HG03469 (cell line): ENCODE measurements around the gene GTF2IRD1.

Experiments
- ATAC-seq: cut with Tn5 transposase; IDR thresholded peaks from one replicate; pipeline ENCODE4 v1.9.1; 2021; ENCODE audit warnings: mild to moderate bottlenecking, moderate library complexity, moderate number of reproducible peaks; ENCODE audit not compliant: unreplicated experiment

GTF2IRD1 gene

DNA sequence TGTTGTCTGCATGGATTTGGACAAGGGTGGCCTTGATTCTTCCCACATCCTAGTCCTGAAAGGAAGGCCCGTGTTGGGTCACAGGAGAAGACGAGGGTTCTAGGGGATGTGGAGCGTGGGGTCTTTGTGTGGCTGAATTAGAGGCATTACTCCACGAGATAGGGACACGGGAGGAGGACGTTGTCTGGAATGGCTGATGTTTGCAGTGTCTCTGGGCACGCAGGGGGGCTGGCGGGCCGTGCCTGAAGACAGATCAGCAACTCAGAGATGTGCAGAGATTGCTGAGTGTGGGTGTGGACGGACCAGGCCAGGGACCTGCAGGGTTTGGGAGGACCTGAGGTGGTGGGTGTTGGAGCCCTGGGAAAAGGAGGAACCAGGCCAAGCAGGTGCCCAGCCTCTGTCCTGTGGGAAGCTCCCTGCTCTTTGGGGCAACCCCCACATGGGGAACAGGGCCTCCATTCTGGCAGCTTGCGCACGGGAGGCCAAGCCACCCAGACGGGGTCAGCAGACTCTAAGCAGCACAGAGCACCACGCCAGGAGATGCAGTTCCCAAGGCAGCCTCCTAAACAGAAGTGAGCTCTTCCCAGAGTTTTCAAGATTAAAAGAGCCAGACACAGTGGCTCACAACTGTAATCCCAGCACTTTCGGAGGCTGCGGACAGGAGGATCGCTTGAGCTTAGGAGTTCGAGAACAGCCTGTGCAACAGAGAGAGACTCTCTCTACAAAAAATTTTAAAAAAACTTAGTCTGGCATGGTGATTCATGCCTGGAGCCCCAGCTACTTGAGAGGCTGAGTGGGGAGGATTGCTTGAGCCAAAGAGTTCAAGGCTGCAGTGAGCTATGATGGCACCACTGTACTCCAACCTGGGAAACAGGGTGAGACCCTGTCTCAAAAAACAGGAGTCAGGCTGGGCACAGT lies 132.8 kb downstream of the GTF2IRD1 start:
- no peak for ATAC-seq

DNA sequence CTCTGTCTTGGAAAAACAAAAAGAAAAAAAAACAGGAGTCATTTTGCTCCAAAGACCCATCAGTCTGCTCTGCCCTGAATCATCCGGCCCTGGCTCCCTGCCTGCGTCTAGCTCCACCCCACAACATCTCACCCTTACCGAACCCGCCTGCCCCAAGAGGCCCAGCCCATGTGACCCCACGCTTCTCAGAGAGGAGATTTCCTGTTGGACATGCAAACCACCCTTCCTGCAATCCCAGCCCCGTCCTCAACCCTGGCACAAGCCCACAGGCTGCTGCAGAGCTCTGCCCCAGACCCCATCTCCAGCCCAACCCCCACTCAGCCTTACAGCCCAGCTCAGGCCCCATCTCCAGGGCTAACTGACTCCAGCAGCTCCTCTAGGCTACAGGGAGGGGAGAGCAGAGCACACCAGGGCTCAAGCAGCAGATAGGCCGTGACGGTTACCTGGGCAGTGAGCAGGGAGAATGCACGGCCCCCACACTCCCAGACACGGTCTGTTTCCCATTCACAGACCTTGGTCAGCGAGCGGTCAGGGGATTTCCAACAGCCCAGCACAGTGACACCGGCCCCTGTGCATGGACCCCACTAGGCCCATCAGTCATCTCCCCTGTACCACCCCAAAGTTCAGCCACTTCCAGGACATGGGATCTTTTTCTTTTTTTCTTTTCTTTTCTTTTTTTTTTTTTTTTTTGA lies 133.9 kb downstream of the GTF2IRD1 start:
- ATAC-seq, result peak; percentile 67

DNA sequence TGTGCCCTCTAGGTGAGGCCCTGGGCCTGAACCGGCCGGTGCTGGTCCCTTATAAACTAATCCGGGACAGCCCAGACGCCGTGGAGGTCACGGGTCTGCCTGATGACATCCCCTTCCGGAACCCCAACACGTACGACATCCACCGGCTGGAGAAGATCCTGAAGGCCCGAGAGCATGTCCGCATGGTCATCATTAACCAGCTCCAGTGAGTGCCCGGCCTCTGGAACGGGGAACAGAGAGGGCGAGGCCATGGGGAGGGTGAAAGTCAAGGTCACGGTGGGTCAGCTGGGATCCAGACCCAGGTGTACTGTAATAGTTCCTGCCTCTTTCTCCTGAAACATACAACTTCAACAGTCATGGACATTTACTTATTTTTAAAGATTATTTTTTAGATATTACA lies 137.1 kb downstream of the GTF2IRD1 start:
- ATAC-seq, result no peak

DNA sequence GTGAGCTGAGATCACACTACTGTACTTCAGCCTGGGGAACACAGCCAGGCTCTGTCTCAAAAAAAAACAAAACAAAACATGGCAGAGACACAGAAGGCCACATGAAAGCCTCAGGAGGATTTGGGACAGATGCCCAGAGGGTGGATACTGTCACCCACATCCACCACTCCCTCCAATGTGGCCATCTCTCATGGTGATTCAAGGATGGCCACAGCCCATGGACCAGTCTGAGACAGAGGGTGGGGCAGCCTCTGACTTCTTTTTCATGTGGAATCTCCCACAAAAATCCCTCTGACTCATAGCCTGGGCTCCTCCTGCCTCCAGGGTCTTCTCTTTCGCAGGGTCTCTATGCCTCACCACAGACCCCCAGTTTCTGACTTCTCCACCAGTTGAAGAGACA lies 144.9 kb downstream of the GTF2IRD1 start:
- ATAC-seq, result no peak

DNA sequence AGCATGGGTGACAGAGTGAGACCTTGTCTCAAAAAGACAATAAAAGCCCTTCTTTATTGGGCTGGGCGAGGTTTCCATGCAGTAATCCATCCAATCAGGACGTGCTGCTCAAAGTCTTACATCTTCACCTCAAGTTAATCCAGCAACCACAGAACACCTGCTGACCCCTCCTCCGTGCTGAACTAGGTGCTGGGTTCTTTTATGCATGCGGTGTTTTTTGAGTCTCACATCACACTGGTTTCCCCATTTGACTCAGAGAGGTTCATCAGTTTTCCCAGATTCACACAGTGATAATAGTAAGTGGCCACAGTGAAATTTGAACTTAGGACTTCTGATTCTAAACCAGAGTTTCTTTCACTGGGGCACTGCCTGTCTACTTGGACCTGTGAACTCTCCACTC lies 145.5 kb downstream of the GTF2IRD1 start:
- ATAC-seq, result no peak

DNA sequence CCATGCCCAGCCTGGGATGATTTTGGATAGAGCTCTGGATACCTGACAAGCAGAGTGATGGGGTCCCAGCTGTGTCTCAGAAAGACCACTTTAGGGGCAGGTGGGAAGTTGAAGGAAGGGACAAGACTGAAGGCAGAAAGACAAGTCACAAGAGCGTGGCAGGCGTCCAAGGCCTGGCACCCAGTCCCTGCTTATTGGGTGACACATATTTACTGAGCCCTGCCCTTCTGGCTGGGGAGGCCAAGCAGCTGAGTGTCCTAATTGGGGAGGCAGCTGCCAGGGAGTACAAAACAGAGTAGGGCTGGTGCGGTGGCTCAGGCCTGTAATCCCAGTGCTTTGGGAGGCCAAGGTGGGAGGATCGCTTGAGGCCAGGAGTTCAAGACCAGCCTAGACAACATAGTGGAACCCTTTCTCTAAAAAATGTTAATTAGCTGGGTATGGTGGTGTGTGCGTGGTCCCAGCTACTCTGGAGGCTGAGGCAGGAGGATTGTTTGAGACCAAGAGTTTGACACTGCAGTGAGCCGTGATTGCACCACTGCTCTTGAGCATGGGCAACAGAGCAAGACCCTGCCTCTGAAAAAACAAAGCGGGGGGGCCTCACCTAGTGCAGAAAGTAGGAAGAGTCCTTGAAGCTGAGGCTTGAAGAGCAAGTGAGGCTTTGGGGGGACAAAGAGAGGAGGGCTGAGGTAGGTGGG lies 150.8 kb downstream of the GTF2IRD1 start:
- ATAC-seq, result no peak

DNA sequence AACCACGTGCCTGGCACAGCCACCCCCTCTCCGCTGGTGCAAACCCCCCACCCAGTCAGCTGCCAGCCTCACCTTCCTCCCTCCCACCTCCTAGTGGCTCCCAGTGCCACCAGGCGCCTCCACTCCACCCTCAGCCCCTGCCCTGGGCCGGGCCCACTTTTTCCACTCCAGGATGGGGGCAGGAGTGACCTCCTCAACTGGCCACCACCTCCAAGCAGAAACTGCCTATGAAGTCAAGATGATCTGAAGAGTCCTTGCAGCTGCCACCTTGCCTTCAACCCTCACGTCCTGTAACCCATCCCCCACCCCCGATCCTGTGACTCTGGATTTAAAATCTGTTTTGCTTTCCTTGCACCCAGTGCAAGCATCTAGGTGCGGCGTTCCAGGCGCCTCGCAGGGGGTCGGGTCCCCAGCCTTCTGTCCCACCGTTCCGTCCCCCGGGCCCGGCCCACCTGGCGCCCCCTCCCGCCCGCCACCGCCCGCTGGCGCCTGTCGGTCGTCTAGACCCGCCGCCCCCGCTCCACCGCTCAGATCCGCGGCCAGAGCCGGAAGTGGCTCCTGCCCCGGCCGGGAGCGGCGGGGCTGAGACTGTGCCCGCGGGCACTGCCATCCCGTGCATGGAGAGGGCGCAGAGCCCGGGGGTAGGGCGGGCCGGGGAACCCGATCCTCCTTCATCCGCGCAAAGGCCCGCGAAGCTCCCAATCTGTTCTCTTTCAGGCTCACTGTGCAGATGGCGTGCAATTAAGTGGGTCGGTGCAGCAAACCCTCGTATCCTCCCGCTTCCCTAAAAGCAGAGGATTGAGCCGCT lies 152.6 kb downstream of the GTF2IRD1 start:
- ATAC-seq, result no peak

DNA sequence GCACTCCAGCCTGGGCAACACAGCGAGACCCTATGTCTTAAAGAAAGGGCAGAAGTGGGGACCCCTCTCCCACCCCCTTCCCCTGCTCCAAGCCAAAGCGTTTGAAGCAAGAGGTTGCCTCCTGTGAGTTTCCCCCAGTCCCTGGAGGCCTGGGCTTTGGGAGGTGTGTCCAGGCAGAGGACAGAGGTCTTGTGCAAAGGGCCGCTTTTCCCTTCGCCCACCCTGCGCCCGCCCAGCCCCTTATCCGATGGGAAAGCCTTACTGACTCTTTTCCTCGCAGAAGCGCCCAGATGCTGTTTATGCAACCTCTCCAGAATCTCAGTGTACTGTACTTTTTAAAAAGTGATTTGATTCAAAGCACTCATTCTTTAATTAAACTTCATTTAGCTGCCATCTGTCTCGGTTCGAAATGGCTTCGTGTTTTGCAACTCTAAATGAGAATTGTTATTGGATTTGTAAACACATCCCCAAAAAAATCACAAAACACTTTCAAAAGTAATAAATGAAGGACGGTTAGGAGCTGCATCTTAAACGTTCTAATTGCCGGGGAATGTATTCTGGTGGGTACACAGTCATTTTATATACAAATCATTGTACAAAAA lies 153.3 kb downstream of the GTF2IRD1 start:
- no peak for ATAC-seq

DNA sequence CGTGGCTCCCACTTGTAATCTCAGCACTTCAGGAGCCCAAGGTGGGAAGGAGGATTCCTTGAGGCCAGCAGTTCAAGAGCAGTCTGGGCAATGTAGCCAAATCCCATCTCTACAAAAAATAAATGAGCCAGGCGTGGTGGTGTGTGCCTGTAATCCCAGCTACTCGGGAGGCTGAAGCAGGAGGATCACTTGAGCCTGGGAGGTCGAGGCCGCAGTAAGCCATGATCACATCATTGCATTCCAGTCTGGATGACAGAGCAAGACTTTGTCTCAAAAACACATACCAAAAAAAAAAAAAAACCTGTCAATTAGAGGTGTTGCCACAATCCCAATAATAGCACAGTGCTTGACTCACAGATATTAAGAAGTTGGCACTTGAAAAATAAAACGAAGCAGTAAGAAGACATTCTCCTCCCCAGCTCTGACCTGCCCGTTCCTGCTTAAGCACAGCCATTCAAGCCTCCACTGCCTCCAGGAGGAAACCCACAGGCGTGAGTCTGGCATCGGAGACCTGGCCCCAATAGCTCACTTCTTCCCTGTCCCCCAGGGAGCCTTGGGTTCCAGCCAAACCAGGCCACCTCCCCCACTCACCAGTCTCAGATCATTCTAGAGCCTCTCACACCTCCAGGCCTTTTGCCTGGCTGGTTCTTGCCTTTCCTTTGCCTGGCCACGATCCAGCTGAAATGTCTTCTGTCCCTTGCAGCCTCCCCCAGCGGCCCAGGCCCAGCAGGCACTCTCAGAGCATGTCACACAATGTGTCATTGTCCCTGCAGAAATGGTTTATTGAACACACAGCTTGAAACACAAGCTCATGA lies 158.5 kb downstream of the GTF2IRD1 start:
- no peak for ATAC-seq

DNA sequence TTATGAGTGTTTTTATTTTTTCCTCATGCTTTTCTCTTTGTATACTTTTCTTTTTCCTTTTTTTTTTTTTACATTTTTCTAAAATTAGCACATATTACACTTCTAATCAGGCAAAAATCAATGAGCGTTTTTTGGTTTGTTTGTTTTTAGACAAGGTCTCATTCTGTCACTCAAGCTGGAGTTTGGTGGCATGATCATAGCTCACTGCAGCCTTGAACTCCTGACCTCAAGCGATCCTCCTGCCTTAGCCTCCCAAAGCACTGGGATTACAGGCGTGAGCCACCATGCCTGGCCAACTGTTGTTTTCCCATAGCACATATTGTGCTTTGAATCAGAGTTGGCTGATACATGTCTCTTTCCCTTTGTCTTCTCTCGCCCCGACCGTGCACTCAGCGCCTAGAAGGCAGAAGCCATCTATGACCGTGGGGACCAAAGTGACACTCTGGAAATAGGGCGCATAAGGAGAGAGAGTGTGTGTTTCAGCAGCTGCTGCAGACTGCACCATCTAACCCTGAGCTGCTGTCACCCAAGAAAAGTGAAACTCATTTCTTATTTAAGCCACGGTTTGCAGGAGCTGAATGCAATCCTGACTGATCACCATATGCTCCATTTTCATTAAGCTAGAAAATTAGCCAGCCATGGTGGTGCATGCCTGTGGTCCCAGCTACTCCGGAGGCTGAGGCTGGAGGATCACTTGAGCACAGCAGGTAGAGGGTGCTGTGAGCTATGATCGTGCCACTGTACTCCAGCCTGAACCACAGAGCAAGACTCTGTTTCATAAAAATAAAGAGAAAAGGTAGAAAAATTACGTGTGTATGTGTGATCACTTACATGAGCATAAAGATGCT lies 162.5 kb downstream of the GTF2IRD1 start:
- ATAC-seq, result no peak

DNA sequence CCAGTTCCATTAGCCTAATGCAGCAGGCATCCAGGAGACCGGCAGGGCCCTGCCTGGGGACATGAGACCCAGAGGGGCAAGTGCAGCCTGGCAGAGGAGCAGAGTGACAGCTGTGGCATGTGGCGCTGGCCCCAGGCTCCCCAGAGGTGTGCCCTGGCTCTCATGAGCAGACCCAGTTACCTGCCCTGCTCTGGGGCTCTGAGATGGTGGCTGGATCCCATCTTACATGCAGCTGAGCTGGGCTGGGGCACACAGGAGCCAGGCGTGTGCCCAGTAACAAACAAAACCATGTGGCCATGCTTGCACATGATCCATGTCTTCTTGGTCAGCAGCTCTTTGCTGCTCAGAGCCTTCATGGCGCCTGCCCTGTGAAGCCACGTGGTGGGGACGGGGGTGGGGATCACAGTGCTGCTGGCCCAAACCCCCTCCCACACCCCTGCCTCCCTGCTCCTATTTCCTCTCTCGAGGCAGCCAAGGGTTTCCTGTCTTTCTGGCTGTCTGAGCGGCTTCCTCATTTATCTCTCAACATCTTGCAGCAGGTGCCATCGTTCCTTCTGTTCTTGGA lies 163.6 kb downstream of the GTF2IRD1 start:
- ATAC-seq, result no peak

DNA sequence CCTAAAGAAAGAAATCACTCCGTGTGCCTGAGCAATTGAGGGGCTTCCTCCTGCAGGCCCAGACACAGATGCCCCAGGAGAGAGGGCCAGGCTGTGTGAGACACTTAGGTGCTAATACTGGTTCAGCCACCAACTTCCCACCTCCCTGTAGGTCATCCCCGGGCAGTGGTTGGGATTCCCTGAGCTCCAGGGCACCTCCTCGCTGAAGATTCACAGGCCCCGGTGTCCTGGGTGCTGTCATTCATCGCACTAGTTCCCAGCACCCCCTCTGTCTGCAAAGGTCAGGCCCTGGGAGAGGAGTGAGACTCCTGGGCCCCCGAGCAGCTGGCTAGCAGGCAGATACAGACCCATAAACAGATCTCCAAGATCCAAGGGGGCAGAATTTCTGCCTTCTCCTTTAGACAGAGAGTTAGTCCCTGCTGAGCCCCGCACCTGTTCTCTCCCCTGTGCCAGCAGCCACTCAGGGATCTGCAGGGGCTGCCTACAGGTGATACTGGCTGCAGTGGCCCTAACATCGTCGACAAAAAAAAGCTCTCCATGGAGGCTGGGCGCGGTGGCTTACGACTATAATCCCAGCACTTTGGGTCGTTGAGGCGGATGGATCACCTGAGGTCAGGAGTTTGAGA lies 165.6 kb downstream of the GTF2IRD1 start:
- ATAC-seq, result no peak

DNA sequence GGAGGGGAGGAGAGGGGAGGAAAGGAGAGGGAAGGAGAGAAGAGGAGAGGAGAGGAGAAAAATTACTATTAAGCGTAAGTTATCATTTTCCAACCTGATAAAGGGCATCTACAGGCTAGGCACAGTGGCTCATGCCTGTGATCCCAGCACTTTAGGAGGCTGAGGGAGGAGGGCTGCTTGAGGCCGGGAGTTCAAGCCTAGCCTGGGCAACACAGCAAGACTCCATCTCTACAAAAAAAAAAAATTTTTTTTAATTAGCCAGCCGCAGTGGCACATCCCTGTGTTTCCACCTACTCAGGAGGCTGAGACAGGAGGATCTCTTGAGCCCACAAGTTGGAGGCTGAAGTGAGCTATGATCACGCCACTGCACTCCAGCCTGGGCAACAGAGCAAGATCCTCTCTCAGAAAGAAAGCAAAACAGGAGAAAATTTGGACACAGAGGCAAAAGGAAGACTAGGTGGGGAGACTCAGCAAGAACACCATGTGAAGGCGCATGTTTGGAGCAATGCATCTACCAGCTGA lies 168.6 kb downstream of the GTF2IRD1 start:
- ATAC-seq, result no peak

DNA sequence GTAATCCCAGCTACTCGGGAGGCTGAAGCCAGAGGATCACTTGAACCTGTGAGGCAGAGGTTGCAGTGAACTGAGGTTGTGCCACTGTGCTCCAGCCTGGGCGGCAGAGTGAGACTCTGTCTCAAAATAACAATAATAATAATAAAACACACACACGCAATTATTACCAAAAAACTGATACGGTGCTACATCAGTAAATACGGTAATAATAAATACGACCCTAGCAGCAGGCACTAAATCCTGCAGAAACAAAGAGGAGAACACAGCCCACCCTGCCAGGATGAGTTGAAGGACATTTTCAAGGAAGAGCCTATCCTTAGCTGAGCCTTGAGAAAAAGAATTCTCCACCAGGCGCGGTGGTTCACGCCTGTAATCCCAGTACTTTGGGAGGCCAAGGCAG lies 169.4 kb downstream of the GTF2IRD1 start:
- ATAC-seq, result no peak

DNA sequence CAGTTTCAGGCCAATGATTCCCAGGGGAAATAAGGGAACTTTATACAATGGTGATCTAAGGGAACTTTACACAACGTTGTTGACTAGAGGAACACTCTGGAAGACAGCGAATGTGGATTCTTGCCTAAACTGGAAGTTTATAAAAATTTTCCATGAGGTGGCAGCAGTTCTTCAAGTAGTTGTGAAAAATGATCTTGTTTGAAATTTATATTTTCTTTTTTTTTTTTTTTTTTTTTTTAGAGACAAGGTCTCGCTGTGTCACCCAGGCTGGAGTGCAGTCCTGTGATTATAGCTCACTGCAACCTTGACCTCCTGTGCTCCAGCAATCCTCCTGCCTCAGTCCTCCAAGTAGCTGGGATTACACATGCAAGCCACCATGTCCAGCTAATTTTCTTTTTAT lies 171.7 kb downstream of the GTF2IRD1 start:
- ATAC-seq, result no peak

DNA sequence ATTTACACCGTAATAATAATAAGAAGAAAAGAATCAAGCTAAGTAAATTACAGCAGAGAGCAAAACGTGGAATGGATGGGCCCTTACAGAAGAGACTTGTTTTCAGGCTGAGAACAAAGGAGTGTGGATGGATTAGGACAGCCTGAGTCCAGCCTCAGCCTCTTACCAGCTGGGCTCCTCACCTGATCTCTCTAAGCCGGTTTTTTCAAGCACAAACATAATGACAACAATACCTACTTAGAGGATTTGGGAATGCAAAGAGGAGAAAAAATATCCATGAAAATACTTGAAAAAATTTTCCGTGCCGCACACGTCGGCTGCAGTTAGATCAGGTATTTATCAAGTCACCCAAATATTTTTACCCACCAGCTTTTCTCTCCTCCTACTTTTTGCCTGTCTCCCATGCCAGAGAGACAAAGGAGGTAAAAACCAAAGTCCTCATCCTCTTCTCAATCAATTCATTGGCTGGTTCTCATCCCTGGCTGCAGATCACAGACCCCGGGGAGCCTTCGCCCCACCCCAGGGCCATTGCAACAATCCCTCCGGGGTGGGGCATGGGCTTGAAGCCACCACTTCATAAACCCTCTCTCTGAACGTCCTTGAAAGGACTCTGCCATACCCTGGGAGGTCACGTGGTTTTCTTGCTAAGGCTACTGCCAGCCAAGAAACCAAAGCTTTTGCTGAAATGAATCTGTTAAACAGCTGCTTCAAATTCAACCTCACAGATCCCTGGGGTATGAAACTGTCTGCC lies 174.1 kb downstream of the GTF2IRD1 start:
- no peak for ATAC-seq

DNA sequence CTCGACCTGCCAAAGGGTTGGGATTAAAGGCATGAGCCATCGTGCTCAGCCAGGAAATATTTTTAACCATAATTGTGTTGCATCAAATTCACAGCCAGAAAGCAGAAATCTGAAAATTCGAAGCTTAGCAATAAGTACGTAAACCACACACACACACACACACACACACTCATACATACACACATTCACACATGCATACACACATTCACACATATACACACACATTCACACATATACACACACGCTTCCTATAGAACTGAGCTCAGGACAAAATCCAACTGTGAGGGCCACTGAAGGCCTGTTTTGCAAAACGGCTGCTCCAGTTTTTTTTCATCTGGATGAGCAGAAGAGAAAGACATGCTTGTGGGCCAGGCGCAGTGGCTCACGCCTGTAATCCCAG lies 178.8 kb downstream of the GTF2IRD1 start:
- ATAC-seq, result no peak
